OCI-LY7 (cell line): ENCODE measurements around the gene MED27. TPM values are rescaled to one million over a fixed set of nuclear protein-coding genes. Genes with fewer than 3 reads are reported as not detected.

Experiments
- BruUV-seq: library from RNA; stranded (reverse); fragments of 400-500 nt; replicated peaks from 2 replicates; lab custom pipeline; 2021; lab: Mats Ljungman, UMichigan
- CTCF ChIA-PET: fragments of 300-600 bp; sonication (Branson Sonifier 250); formaldehyde crosslinking; loops from one replicate; lab custom pipeline; 2022; ENCODE audit warnings: antibody characterized with exemption; ENCODE audit not compliant: unreplicated experiment; lab: Charles Lee
- POLR2A ChIA-PET: fragments of 300-600 bp; sonication (Branson Sonifier 250); formaldehyde crosslinking; loops from one replicate; lab custom pipeline; 2022; ENCODE audit warnings: antibody characterized with exemption; lab: Charles Lee
- DNase-seq: peaks from one replicate; pipeline ENCODE4 v3.0.0-alpha.2; 2015; ENCODE audit warnings: low spot score
- H2AFZ ChIP-seq: fragments of 200-600 bp; sonication (generic), shearing (Covaris generic); 2 replicates; pipeline ENCODE4 v1.6.1; 2014; ENCODE audit warnings: mild to moderate bottlenecking, antibody characterized with exemption, low read length, moderate library complexity
- H3K27ac ChIP-seq: fragments of 200-600 bp; sonication (generic); 2 replicates; pipeline ENCODE4 v1.5.1; 2014; ENCODE audit warnings: mixed run types, low read depth, mild to moderate bottlenecking, moderate library complexity, low read length, inconsistent platforms; ENCODE audit not compliant: poor library complexity, severe bottlenecking
- H3K36me3 ChIP-seq: fragments of 200-600 bp; sonication (generic); 2 replicates; pipeline ENCODE4 v1.6.1; 2014; ENCODE audit warnings: mild to moderate bottlenecking, antibody characterized with exemption, low read length, moderate library complexity, mixed read lengths; ENCODE audit not compliant: insufficient read depth
- H3K4me1 ChIP-seq: fragments of 200-600 bp; sonication (generic); 2 replicates; pipeline ENCODE4 v1.5.1; 2014; ENCODE audit warnings: mild to moderate bottlenecking, low read length; ENCODE audit not compliant: insufficient read depth, poor library complexity, severe bottlenecking
- H3K4me2 ChIP-seq: fragments of 200-600 bp; sonication (generic); 2 replicates; pipeline ENCODE4 v1.6.1; 2014; ENCODE audit warnings: mild to moderate bottlenecking, low read length
- H3K4me3 ChIP-seq: fragments of 200-600 bp; sonication (generic); 2 replicates; pipeline ENCODE4 v1.5.1; 2014; ENCODE audit warnings: mild to moderate bottlenecking, low read depth, low read length; ENCODE audit not compliant: poor library complexity, severe bottlenecking
- H3K79me2 ChIP-seq: fragments of 200-600 bp; sonication (generic); 2 replicates; pipeline ENCODE4 v1.6.1; 2016; ENCODE audit warnings: low read depth, mild to moderate bottlenecking, low read length, moderate library complexity, mixed read lengths; ENCODE audit not compliant: insufficient read depth
- H3K9me2 ChIP-seq: fragments of 200-600 bp; sonication (generic); 2 replicates; pipeline ENCODE4 v1.6.1; 2016; ENCODE audit warnings: mild to moderate bottlenecking, low read length, mixed read lengths; ENCODE audit not compliant: insufficient read depth
- H3K9me3 ChIP-seq: fragments of 200-600 bp; sonication (generic); 2 replicates; pipeline ENCODE4 v1.6.1; 2014; ENCODE audit warnings: mild to moderate bottlenecking, mixed run types, low read length, mixed read lengths
- H4K20me1 ChIP-seq: fragments of 200-600 bp; sonication (generic); 2 replicates; pipeline ENCODE4 v1.6.1; 2014; ENCODE audit warnings: mild to moderate bottlenecking, antibody characterized with exemption, low read length, moderate library complexity, mixed read lengths; ENCODE audit not compliant: insufficient read depth
- CTCF ChIP-seq: fragments of 200-600 bp; sonication (generic); conservative IDR thresholded peaks from 2 replicates; pipeline ENCODE4 v1.5.1; 2014; ENCODE audit warnings: mild to moderate bottlenecking, antibody characterized with exemption, low read length, moderate library complexity, mixed read lengths
- EZH2phosphoT487 ChIP-seq: fragments of 200-600 bp; sonication (generic); IDR thresholded peaks from 2 replicates; pipeline ENCODE4 v1.6.1; 2018; ENCODE audit warnings: low read depth, borderline replicate concordance, mild to moderate bottlenecking, mixed run types, antibody characterized with exemption, low read length, moderate library complexity, mixed read lengths
- intact Hi-C: fragments of 100-400 bp; cut with micrococcal nuclease; formaldehyde crosslinking; loops from one replicate; pipeline ENCODE4 v1.10.0; 2022; ENCODE audit not compliant: unreplicated experiment
- total RNA-seq, 2 experiments: library from RNA; depleted of rRNA in 1 of 2; stranded (reverse); fragments of >200 nt in 1 of 2; shearing (Covaris generic) in 1 of 2; gene quantifications; 2 replicates each; pipeline ENCODE4 v1.2.3, GENCODE V29; 2014 to 2022

MED27 gene
- total RNA-seq, 2 experiments from 2014 or later = 23.1 to 32.6 TPM

GRCh38 chr9:132006677-132007370, 72.8 kb downstream of the MED27 start:
- H3K4me2 ChIP-seq = no peak overlapping the region
- H3K4me3 ChIP-seq = no peak overlapping the region
- no TSS peak for BruUV-seq

GRCh38 chr9:132005899-132006298, 73.8 kb downstream of the MED27 start:
- Histone ChIP-seq H3K79me2 (no peaks in the 10 kb centered on the region), H3K4me1 (no peaks in the 10 kb centered on the region), H3K36me3 (no peaks in the 10 kb centered on the region; the same call in 1 of the 2 replicates), H4K20me1 (no peaks in the 10 kb centered on the region), H2AFZ (no peak overlapping the region), H3K27ac (no peak overlapping the region), H3K4me2 (no peak overlapping the region), H3K9me2 (no peaks in the 10 kb centered on the region), H3K4me3 (no peak overlapping the region), H3K9me3 (no peaks in the 10 kb centered on the region)
- CTCF ChIA-PET = no interaction called here
- DNase-seq = no peak
- TF ChIP-seq CTCF = no peak
- TF ChIP-seq EZH2phosphoT487 = no peak
- BruUV-seq = no TSS peak
- POLR2A ChIA-PET = interaction anchor here (1.2 kb wide), 1 partner anchor 14 kb away, joined by 3 read pairs; no protein-coding TSS in a partner anchor
- intact Hi-C loops = no loop called here

More at GRCh38 chr9:132006677-132007370, 72.8 kb downstream of the MED27 start:
- Histone ChIP-seq H4K20me1 (no peaks in the 10 kb centered on the region), H3K9me3 (no peaks in the 10 kb centered on the region), H3K9me2 (no peaks in the 10 kb centered on the region), H3K36me3 (no peaks in the 10 kb centered on the region; the same call in 1 of the 2 replicates), H3K27ac (no peak overlapping the region), H3K4me1 (peaks cover 6% of the 10 kb centered on the region), H3K79me2 (no peaks in the 10 kb centered on the region), H2AFZ (no peak overlapping the region)
- intact Hi-C loops = no loop called here
- TF ChIP-seq CTCF (no peak), EZH2phosphoT487 (no peak)
- ChIA-PET POLR2A (interaction anchor here (0.6 to 1.2 kb wide), 2 partner anchors 14 to 1006 kb away, joined by 3 read pairs; no protein-coding TSS in a partner anchor), CTCF (no interaction called here)
- DNase-seq = no peak

GRCh38 chr9:132004323-132004722, 75.3 kb downstream of the MED27 start:
- ChIA-PET POLR2A (no interaction called here), CTCF (no interaction called here)
- no peaks in the 10 kb centered on the region for H3K9me3 ChIP-seq
- no peaks in the 10 kb centered on the region for H4K20me1 ChIP-seq
- no peak overlapping the region for H3K4me3 ChIP-seq
- H2AFZ ChIP-seq = no peak overlapping the region
- intact Hi-C loops = no loop called here
- BruUV-seq = no TSS peak
- H3K9me2 ChIP-seq = no peaks in the 10 kb centered on the region
- no peak overlapping the region for H3K27ac ChIP-seq
- no peak overlapping the region for H3K4me2 ChIP-seq
- TF ChIP-seq EZH2phosphoT487 (no peak), CTCF (no peak)
- no peak for DNase-seq
- H3K4me1 ChIP-seq = no peaks in the 10 kb centered on the region
- H3K79me2 ChIP-seq = no peaks in the 10 kb centered on the region
- H3K36me3 ChIP-seq = no peaks in the 10 kb centered on the region; the same call in 1 of the 2 replicates
